Activated CD4-positive, alpha-beta T cell treated with anti-CD3 and anti-CD28 coated beads, Interleukin-2, amount 50 U/mL, for 48 hours (primary cell): Measurements from ENCODE around the gene GLT8D2.

Experiments
- DNase-seq, 2 experiments: peaks; one replicate each; pipeline ENCODE4 v3.0.0-alpha.2; 2020

GLT8D2 gene

GRCh38 chr12:104049903-104050356 lies at the start of gene GLT8D2:
TSS of gene GLT8D2 (minus strand) at chr12:104050187. CDS start at chr12:104019648, 30,539 bp downstream.
- DNase-seq = peak in 1 of 2 experiments; percentile 15

GRCh38 chr12:104097954-104098353 lies 48.0 kb upstream of the GLT8D2 start:
- no peak for DNase-seq

GRCh38 chr12:104095289-104095688 lies 45.3 kb upstream of the GLT8D2 start:
- no peak for DNase-seq

GRCh38 chr12:104094284-104094683 lies 44.3 kb upstream of the GLT8D2 start:
- no peak for DNase-seq

- DNase-seq = no peak
These were observed 41.1 kb upstream of the GLT8D2 start for GRCh38 chr12:104091136-104091535.

- no peak for DNase-seq
These were observed 40.7 kb upstream of the GLT8D2 start for GRCh38 chr12:104090685-104091084.

- DNase-seq = peak; percentile 51 to 65
These were observed 33.9 kb upstream of the GLT8D2 start for GRCh38 chr12:104083769-104084475.

- DNase-seq = no peak
These were observed 30.8 kb upstream of the GLT8D2 start for GRCh38 chr12:104080764-104081163.

- DNase-seq = no peak
These were observed 29.0 kb upstream of the GLT8D2 start for GRCh38 chr12:104079024-104079423.

- DNase-seq = no peak
These were observed 23.7 kb upstream of the GLT8D2 start for GRCh38 chr12:104073699-104074098.

GRCh38 chr12:104072099-104072498 lies 22.1 kb upstream of the GLT8D2 start:
- DNase-seq = no peak

- DNase-seq = peak in 1 of 2 experiments; percentile 6
These were observed 14.9 kb upstream of the GLT8D2 start for GRCh38 chr12:104064842-104065427.

- DNase-seq = peak; percentile 89 to 92
These were observed 14.2 kb upstream of the GLT8D2 start, which contains the start of gene HCFC2 for GRCh38 chr12:104064031-104064841. TSS of gene HCFC2 (plus strand) at chr12:104064531. CDS start at chr12:104064561, 30 bp downstream.

- no peak for DNase-seq
These were observed 13.7 kb upstream of the GLT8D2 start for GRCh38 chr12:104063712-104064030.

- DNase-seq = no peak
These were observed 10.8 kb upstream of the GLT8D2 start for GRCh38 chr12:104060791-104061190.

GRCh38 chr12:104059963-104060362 lies 10.0 kb upstream of the GLT8D2 start:
- no peak for DNase-seq

- no peak for DNase-seq
These were observed 8.8 kb upstream of the GLT8D2 start for GRCh38 chr12:104058802-104059201.

- DNase-seq = no peak
These were observed 7.8 kb upstream of the GLT8D2 start for GRCh38 chr12:104057771-104058197.

- DNase-seq = no peak
These were observed 6.5 kb upstream of the GLT8D2 start for GRCh38 chr12:104056419-104056972.

GRCh38 chr12:104055686-104056388 lies 5.8 kb upstream of the GLT8D2 start:
- no peak for DNase-seq

GRCh38 chr12:104054681-104055346 lies 4.8 kb upstream of the GLT8D2 start:
- no peak for DNase-seq

- no peak for DNase-seq
These were observed 449 bp upstream of the GLT8D2 start for GRCh38 chr12:104050436-104050835.
